ENCODE measurements around the gene PRRC2A. TPM values are rescaled to one million over a fixed set of nuclear protein-coding genes. Genes with fewer than 3 reads are reported as not detected.

PRRC2A gene
- total RNA-seq, 1 donor from 2014 or later, result 303 TPM

DNA sequence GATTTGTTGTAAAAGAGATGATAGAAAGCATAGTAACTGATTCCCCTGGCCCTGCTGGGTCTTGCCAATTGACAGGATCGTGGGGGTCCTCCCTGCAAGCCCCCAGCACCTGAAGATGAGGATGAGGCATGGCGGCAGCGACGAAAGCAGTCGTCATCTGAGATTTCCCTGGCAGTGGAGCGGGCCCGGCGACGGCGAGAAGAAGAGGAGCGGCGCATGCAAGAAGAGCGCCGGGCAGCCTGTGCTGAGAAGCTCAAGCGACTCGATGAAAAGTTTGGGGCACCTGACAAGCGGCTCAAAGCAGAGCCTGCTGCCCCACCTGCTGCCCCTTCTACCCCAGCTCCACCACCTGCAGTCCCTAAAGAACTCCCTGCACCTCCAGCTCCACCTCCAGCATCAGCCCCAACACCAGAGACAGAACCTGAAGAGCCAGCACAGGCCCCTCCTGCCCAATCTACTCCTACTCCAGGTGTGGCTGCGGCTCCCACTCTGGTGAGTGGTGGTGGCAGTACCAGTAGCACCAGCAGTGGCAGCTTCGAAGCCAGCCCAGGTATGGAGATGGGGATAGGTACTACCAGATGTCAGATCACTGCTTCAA lies 7.3 kb downstream of the PRRC2A start:
- TF ChIP-seq, protein P1, sequence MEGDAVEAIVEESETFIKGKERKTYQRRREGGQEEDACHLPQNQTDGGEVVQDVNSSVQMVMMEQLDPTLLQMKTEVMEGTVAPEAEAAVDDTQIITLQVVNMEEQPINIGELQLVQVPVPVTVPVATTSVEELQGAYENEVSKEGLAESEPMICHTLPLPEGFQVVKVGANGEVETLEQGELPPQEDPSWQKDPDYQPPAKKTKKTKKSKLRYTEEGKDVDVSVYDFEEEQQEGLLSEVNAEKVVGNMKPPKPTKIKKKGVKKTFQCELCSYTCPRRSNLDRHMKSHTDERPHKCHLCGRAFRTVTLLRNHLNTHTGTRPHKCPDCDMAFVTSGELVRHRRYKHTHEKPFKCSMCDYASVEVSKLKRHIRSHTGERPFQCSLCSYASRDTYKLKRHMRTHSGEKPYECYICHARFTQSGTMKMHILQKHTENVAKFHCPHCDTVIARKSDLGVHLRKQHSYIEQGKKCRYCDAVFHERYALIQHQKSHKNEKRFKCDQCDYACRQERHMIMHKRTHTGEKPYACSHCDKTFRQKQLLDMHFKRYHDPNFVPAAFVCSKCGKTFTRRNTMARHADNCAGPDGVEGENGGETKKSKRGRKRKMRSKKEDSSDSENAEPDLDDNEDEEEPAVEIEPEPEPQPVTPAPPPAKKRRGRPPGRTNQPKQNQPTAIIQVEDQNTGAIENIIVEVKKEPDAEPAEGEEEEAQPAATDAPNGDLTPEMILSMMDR (IDR thresholded peaks at IDR 0.05; ENCODE audit: partially characterized antibody, unreplicated experiment), result no peak
- H3K27ac Mint-ChIP-seq (ENCODE audit: unreplicated experiment), result peak overlapping the region; percentile 16
- H3K27me3 Mint-ChIP-seq (ENCODE audit: unreplicated experiment), result peaks cover 10% of the 10 kb centered on the region
- H3K9me3 Mint-ChIP-seq (ENCODE audit: unreplicated experiment), result peaks cover 6% of the 10 kb centered on the region
- peaks cover 10% of the 10 kb centered on the region for H3K4me1 Mint-ChIP-seq (ENCODE audit: low read depth, unreplicated experiment)
- H3K4me3 Mint-ChIP-seq (ENCODE audit: unreplicated experiment), result peak overlapping the region; percentile 44
- H3K36me3 Mint-ChIP-seq (ENCODE audit: unreplicated experiment), result peaks cover 14% of the 10 kb centered on the region
- DNase-seq, result no peak

DNA sequence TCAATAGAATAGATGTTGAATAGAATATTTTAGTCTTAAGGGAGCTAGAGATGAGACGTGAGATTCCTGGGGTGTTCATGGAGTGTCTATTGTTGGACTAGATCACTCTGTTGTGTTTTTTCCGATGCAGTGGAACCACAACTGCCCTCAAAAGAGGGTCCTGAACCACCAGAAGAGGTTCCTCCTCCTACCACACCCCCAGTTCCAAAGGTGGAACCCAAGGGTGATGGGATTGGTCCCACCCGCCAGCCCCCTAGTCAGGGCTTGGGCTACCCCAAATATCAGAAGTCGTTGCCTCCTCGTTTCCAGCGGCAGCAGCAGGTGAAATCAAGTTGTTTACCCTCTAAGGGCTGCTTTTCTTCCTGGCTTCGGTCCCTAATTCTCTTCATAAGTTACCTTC lies 8.5 kb downstream of the PRRC2A start:
- Mint-ChIP-seq H3K4me3 (ENCODE audit: unreplicated experiment) (no peak overlapping the region), H3K4me1 (ENCODE audit: low read depth, unreplicated experiment) (peaks cover 3% of the 10 kb centered on the region), H3K27me3 (ENCODE audit: unreplicated experiment) (peaks cover 12% of the 10 kb centered on the region), H3K36me3 (ENCODE audit: unreplicated experiment) (peaks cover 10% of the 10 kb centered on the region), H3K27ac (ENCODE audit: unreplicated experiment) (no peak overlapping the region), H3K9me3 (ENCODE audit: unreplicated experiment) (peaks cover 6% of the 10 kb centered on the region)
- DNase-seq, result no peak
- TF ChIP-seq, protein P1 (IDR thresholded peaks at IDR 0.05; ENCODE audit: partially characterized antibody, unreplicated experiment), result no peak

DNA sequence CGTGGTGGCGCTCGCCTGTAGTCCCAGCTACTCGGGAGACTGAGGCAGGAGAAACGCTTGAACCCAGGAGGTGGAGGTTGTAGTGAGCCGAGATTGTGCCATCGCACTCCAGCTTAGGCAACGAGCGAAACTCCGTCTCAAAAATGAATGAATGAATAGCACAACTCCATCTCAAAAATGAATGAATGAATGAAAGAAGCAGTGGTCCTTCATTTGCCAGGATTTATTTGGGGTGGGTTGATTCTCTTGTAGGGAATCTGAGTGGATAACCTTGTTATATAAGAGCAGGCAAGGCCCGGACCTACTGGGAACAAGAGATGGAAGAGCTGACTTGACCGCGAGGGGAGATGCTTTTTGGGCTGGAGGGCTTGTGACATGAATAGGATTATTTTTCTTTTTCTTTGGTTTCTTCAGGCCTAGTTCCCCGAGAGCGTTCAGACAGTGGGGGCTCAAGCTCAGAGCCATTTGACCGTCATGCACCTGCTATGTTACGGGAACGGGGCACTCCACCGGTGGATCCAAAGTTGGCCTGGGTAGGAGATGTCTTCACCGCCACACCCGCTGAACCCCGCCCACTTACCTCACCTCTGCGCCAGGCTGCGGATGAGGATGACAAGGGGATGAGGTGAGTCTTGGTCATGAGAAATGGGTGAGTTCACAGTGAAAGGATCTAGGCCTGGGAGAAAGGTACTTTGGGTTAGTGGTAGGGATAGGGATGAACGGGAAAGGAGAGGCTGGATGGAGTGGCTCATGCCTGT lies 9.8 kb downstream of the PRRC2A start:
- Mint-ChIP-seq H3K4me1 (ENCODE audit: low read depth, unreplicated experiment) (peaks cover 2% of the 10 kb centered on the region), H3K27ac (ENCODE audit: unreplicated experiment) (peak overlapping the region; percentile 38), H3K9me3 (ENCODE audit: unreplicated experiment) (peaks cover 6% of the 10 kb centered on the region), H3K4me3 (ENCODE audit: unreplicated experiment) (peak overlapping the region; percentile 42), H3K36me3 (ENCODE audit: unreplicated experiment) (peaks cover 10% of the 10 kb centered on the region), H3K27me3 (ENCODE audit: unreplicated experiment) (peaks cover 16% of the 10 kb centered on the region)
- no peak for DNase-seq
- TF ChIP-seq, protein P1 (IDR thresholded peaks at IDR 0.05; ENCODE audit: partially characterized antibody, unreplicated experiment), result no peak

DNA sequence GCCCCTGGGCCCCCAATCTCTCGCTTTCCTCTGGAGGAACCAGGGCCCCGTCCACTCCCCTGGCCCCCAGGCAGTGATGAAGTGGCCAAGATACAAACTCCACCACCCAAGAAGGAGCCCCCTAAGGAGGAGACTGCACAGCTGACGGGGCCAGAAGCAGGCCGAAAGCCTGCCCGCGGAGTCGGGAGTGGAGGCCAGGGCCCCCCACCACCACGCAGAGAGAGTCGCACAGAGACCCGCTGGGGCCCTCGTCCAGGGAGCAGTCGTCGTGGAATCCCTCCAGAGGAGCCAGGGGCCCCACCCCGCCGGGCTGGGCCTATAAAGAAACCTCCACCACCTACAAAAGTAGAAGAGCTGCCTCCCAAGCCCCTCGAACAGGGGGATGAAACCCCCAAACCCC lies 10.7 kb downstream of the PRRC2A start:
- no peak for DNase-seq
- H3K36me3 Mint-ChIP-seq (ENCODE audit: unreplicated experiment), result peaks cover 10% of the 10 kb centered on the region
- H3K4me3 Mint-ChIP-seq (ENCODE audit: unreplicated experiment), result no peak overlapping the region
- peaks cover 19% of the 10 kb centered on the region for H3K27me3 Mint-ChIP-seq (ENCODE audit: unreplicated experiment)
- H3K27ac Mint-ChIP-seq (ENCODE audit: unreplicated experiment), result no peak overlapping the region
- H3K4me1 Mint-ChIP-seq (ENCODE audit: low read depth, unreplicated experiment), result peaks cover 2% of the 10 kb centered on the region
- peaks cover 6% of the 10 kb centered on the region for H3K9me3 Mint-ChIP-seq (ENCODE audit: unreplicated experiment)
- TF ChIP-seq, protein P1 (IDR thresholded peaks at IDR 0.05; ENCODE audit: partially characterized antibody, unreplicated experiment), result no peak

DNA sequence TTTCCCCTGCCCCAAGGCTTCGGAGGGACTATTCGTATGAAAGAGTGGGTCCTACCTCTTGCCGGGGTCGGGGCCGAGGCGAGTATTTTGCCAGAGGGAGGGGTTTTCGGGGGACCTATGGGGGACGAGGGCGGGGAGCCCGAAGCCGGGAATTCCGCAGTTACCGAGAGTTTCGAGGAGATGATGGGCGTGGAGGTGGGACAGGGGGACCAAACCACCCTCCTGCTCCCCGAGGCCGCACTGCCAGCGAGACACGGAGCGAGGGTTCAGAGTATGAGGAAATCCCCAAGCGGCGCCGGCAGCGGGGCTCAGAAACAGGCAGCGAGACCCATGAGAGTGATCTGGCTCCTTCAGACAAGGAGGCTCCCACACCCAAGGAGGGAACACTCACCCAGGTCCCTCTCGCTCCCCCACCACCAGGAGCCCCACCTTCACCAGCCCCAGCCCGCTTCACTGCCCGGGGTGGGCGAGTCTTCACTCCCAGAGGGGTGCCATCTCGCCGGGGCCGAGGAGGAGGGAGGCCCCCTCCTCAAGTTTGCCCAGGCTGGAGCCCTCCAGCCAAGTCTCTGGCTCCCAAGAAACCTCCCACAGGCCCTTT lies 11.3 kb downstream of the PRRC2A start:
- H3K27ac Mint-ChIP-seq (ENCODE audit: unreplicated experiment), result no peak overlapping the region
- DNase-seq, result no peak
- TF ChIP-seq, protein P1 (IDR thresholded peaks at IDR 0.05; ENCODE audit: partially characterized antibody, unreplicated experiment), result no peak
- no peak overlapping the region for H3K4me3 Mint-ChIP-seq (ENCODE audit: unreplicated experiment)
- peaks cover 7% of the 10 kb centered on the region for H3K9me3 Mint-ChIP-seq (ENCODE audit: unreplicated experiment)
- H3K27me3 Mint-ChIP-seq (ENCODE audit: unreplicated experiment), result peaks cover 17% of the 10 kb centered on the region
- no peaks in the 10 kb centered on the region for H3K4me1 Mint-ChIP-seq (ENCODE audit: low read depth, unreplicated experiment)
- peaks cover 10% of the 10 kb centered on the region for H3K36me3 Mint-ChIP-seq (ENCODE audit: unreplicated experiment)

Measured in glutamatergic neuron (in vitro differentiated cells).